ENCODE measurements around the gene ZNF326.

GRCh38 chr1:89962024-89962741 is 32.7 kb upstream of the ZNF326 start:
- TF ChIP-seq, protein P1, sequence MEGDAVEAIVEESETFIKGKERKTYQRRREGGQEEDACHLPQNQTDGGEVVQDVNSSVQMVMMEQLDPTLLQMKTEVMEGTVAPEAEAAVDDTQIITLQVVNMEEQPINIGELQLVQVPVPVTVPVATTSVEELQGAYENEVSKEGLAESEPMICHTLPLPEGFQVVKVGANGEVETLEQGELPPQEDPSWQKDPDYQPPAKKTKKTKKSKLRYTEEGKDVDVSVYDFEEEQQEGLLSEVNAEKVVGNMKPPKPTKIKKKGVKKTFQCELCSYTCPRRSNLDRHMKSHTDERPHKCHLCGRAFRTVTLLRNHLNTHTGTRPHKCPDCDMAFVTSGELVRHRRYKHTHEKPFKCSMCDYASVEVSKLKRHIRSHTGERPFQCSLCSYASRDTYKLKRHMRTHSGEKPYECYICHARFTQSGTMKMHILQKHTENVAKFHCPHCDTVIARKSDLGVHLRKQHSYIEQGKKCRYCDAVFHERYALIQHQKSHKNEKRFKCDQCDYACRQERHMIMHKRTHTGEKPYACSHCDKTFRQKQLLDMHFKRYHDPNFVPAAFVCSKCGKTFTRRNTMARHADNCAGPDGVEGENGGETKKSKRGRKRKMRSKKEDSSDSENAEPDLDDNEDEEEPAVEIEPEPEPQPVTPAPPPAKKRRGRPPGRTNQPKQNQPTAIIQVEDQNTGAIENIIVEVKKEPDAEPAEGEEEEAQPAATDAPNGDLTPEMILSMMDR (IDR thresholded peaks at IDR 0.05): no peak
- TF ChIP-seq POLR2A (IDR thresholded peaks at IDR 0.05): no peak
